Hair follicle dermal papilla cell (primary cell): ENCODE results near the gene RBMX2. TPM values are rescaled to one million over a fixed set of nuclear protein-coding genes. Genes with fewer than 3 reads are reported as not detected.

Source experiments
- total RNA-seq: library from RNA; depleted of rRNA; stranded (reverse); fragments of >200 nt; gene quantifications from 2 replicates; pipeline ENCODE4 v1.2.3, GENCODE V29; 2012

RBMX2 gene, protein sequence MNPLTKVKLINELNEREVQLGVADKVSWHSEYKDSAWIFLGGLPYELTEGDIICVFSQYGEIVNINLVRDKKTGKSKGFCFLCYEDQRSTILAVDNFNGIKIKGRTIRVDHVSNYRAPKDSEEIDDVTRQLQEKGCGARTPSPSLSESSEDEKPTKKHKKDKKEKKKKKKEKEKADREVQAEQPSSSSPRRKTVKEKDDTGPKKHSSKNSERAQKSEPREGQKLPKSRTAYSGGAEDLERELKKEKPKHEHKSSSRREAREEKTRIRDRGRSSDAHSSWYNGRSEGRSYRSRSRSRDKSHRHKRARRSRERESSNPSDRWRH
- 18.7 and 20.8 TPM in 2 replicates for total RNA-seq

GRCh38 chrX:130401415-130402207, at the start of gene RBMX2:
TSS of gene RBMX2 (plus strand) at chrX:130401987. CDS start at chrX:130402033, 46 bp downstream.

DNA sequence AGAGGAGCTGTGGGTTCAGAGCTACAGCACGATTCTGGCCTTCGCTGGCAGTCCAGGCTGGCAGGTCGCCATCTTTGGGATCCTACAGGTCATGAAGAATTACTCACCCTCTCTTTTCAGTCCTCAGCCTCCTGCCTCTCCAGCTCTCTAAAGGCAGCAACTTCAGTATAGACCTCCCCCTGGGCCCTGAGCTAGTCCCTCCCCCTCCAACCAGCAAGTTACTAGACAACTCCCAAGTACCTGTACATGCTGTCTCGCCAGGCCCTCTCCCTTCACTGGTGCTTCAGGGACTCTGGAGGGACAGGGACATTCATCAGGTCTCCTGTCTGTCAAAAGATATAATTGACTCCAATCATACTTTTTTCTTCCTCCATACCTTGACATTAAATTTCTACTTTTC, 16.3 kb upstream of the RBMX2 start, which contains the start of gene GPR119:
GPR119 (minus strand) TSS at position 155 of the 400 bp plus-strand sequence. CDS start 227 bp downstream, outside the sequence.

Other genes with a start within 250 kb of the RBMX2 start
- 9.1 and 11.4 TPM in 2 replicates for gene AIFM1, start 236.1 kb upstream of the RBMX2 start, total RNA-seq
- 0.49 and 0.65 TPM in 2 replicates for gene RAB33A, start 230.0 kb upstream of the RBMX2 start, total RNA-seq
- gene ZNF280C, start 133.1 kb upstream of the RBMX2 start, total RNA-seq = 10.2 and 10.4 TPM in 2 replicates
- 7.2 and 7.8 TPM in 2 replicates for gene SLC25A14, start 62.1 kb upstream of the RBMX2 start, total RNA-seq
- gene GPR119, start 16.3 kb upstream of the RBMX2 start, total RNA-seq = not detected in 2 replicates